ENCODE data around the gene FYN.
"Not testable (repeated sequence)": the region's sequence is repeated elsewhere in the genome, so short reads cannot be mapped to it uniquely, and the experiment has no call there.

Gene FYN

DNA sequence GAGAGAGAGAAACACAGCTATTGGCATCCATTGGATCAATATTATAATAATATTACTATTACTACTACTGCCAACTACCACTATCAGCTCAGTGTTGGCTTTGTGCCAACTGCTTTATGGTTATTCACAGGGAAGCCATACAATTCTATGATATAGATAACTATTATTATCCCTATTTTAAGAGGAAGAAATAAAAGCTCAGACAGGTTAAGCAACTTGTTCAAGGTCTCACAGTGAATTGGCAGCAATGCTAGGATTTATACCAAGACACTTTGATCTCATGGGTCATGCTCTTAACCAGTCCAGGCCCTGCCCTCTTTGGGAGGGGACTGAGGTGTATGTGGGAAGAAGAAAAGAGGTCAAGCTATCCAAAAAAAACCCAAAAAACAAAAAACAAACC is 185.6 kb downstream of the FYN start:
- DNase-seq (ENCODE audit: low read depth in 4 of 4, low spot score in 1 of 4), result no peak

DNA sequence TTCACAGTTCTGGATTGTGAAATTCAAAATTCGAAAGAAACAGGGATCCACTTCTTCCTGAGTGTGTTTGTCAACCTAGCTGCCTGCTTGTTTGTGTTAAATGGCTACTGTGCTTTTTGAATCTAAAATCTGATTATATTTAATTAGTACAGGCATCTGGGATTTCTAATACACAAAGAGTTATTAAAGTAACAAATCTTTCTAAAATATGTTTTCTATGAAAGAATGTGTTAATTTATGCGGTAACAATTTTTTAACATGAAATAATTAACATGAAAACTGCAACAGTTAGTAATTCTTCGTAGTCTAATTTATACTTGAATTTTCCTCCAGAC is 186.4 kb downstream of the FYN start:
- no peak for DNase-seq (ENCODE audit: low read depth in 4 of 4, low spot score in 1 of 4)

DNA sequence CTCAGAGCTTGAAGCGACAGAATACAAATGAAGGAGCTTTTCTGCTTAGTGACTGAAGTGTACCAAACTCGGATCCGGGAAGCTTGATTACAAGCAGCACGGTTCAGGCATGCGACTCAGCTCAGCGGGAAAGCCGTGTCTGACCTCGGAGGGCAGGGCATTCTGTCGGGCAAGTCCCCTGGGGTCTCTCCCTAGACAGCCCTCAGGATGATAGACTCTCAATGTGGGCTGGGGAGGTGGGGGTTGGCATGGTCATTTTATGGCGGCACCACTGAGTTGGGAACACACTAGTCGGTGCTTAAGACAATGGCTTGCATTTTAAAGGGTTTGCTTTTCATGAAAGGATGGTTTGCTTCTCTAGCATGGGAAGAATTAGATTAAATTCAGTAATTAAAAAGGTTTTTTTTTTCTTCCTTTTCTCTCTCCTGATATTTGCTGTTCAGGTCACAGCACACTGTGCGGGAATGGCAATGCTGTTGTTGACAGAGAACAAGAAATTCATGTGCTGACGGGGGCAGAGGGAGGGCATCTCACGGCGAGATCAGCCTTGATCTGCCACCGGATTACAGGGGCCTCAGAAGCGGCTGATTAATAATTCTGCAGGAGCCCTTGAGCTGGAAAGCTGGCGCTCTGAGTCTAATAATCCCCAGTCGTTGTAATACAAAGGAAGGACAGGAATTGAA is 186.9 kb downstream of the FYN start:
- no peak for DNase-seq (ENCODE audit: low read depth in 4 of 4, low spot score in 1 of 4)

DNA sequence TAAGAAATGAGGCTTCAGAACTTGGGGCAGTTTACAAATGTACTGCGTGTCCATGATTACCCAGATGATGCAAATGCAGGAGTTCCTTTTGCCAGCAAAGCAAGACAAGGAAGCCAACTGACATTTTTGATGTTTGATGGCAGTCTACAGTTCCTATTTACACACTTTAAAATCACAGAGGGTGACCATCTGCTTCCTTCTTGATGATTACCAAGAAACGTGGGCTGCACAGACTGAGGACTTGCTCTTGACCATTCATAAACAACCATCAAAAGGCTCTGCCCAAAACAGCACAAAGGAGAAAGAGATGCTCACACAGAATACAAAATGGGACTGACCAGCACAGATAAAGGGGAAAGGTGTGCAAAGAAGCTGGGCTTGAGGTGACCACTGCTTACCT is 187.7 kb downstream of the FYN start:
- DNase-seq (ENCODE audit: low read depth in 4 of 4, low spot score in 1 of 4), result no peak

DNA sequence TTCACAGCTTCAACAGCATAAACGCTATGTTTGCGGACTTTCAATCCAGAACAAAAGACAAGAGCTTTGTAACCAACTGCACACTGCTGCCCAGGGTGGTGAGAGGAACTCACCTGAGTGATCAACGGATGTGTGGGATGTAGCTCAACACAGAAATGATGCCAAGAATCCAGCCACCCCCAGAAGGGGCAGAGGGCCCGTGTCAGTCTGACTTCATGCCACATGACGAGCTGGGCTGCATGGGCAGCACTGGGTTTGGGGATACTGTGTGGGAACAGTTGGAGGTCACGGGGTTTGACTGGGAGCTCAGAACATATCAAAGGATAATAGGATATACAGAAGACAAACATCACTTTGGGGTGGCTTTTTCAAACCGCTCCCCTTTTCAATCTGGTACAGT is 188.2 kb downstream of the FYN start:
- no peak for DNase-seq (ENCODE audit: low read depth in 4 of 4, low spot score in 1 of 4)

DNA sequence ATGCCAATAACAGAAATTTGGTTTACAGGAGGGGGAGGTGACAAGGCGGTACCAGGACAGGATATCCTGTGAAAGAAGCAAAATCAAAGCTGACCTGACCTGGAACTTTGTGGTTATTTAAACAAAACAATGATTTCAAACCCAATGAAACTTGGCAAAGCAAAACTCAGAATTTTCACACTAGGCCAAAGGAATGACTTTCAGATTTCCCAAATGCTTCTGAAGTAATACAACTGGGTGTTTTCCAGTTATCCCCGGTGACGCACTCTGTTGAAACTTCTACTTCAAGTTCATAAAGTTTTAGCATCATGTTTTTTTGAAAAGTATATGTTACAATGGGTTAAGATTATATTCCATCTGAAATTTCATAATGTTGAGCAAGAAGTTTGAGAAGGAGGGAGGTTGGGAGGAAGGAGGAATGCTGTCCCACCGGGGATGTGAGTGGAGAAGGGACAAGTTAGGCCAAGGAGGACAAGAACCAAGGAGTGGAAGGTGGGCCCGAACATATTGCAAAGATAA is 189.4 kb downstream of the FYN start:
- no peak for DNase-seq (ENCODE audit: low read depth in 4 of 4, low spot score in 1 of 4)

DNA sequence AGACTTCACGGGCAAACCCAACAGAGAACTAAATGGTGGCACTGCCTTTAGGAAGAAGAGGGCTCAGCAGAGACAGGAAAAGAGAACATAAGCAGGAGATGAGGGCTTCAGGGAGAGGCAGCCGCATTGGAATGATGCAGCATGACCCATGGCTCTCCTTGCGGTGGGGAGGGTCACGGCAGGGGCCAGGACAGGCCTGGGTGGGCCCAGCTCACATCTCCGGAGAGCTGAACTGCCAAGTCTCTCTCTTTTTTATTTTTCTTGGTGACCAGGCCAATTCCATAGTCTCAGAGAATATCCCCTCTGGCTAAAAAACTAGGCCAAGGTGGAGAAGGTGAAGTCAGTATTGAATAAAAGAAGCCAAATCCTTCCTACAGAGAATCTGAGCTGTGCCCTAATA is 190.1 kb downstream of the FYN start:
- DNase-seq (ENCODE audit: low read depth in 4 of 4, low spot score in 1 of 4), result no peak

DNA sequence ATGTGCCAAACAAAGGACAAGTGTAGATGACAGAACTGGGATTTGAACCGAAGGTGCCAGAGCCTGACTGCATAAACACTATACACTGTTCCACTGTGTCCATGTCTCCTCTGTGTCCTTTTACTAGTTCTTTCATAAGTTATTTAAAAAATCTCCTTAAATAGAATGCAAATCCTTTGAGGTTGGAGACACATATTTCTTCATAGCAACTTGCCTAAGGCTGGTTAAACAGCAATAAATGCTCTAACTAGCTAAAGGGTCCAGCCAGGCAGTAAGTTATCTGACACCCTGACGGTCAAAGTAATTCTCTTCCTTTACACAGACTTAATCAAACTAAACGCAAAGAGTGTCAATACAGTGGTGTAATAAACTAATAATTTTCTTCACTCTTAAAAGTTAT is 191.4 kb downstream of the FYN start:
- no peak for DNase-seq (ENCODE audit: low read depth in 4 of 4, low spot score in 1 of 4)

DNA sequence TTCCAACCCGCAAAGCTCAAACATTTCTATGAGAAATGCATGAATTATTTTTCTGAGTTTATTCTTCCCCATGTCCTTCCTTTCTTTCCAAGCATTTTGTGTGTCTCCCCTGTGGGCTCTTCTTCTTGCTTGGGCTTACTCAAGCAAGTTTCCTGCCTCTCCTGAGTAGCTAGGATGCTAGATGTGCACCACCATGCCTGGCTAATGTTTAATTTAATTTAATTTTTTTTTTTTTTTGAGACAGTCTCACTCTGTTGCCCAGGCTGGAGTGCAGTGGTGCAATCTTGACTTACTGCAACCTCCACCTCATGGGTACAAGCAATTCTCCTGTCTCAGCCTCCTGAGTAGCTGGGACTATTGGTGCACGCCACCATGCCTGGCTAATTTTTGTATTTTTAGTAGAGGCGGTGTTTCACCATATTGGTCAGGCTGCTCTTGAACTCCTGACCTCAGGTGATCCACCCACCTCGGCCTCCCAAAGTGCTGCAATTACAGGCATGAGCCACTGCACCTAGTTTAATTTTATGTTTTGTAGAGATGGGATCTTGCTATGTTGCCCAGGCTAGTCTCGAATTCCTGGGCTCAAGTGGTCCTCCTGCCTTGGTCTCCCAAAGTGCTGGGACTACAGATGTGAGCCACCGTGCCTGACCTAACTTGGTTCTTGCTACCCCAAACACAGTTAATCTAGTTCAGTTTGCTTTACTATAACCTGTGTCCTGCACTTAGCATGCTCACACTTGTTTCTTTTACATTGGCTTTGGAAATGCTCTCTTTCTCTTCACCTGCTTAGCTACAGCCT is 192.2 kb downstream of the FYN start:
- not testable (repeated sequence) for DNase-seq (ENCODE audit: low read depth in 4 of 4, low spot score in 1 of 4)

DNA sequence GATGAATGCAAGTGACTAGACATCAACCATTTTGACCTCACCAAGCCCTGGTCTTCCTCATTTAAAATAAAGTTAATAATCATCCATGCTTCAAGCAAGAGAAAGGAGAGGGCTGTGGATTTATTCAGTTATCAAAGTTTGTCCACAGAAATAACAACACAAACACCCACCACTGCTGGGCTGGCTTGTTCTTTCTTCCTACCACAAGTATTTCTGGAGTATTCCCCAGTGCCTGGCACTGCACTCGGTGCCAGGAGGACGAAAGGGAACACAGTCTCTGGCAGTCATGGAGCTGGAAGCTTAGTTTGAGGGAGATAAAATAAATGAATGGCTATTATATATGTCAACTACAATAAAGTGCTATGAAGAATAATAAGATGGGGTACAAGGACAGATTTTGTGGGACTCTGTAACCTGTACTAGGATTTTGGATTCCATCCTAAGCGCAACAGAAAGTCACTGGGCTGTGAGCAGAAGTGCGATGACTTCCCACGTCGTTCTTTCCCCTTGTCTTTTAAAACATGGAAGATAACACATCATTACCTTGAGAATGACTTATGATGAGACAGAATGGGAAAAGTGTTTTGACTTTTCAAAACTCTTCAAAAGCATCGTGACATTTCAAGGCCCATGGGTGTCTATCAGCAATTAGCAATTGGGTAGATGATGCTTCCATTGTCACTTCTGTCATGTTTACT is 193.1 kb downstream of the FYN start:
- no peak for DNase-seq (ENCODE audit: low read depth in 4 of 4, low spot score in 1 of 4)

DNA sequence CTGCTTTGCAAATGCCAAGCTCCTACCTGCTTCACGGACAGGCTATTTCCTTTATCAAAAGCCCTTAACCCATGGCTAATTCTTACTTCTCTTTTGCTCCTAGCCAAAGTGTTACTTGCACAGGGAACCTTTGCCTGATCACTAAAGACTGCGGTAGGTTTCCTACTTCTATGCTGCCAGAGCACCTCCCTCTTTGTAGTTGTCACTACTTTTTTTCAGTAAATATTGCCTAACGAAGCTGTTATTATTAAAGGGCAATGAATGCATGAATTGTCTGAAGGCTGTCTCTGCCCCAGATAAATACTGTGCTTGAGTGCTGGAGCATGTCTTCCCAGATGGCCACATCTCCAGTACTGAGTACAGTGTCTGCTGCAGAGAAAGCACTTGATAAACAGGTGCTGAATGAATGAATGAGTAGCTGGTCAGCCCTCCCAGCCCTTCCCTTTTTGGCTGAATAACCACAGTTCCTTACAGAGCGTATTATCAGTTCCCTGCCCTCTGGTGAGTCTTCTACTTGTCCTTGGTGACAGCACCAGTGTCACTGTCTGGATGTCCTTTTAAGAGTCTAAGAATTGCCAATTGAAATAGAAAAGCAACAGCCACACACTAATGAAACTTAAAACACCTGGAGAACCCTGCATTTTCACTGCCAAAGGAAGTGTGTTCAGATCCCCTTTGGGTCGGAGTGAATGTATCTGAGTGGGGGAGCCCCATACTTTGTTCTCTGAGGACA is 194.0 kb downstream of the FYN start:
- no peak for DNase-seq (ENCODE audit: low read depth in 4 of 4, low spot score in 1 of 4)

DNA sequence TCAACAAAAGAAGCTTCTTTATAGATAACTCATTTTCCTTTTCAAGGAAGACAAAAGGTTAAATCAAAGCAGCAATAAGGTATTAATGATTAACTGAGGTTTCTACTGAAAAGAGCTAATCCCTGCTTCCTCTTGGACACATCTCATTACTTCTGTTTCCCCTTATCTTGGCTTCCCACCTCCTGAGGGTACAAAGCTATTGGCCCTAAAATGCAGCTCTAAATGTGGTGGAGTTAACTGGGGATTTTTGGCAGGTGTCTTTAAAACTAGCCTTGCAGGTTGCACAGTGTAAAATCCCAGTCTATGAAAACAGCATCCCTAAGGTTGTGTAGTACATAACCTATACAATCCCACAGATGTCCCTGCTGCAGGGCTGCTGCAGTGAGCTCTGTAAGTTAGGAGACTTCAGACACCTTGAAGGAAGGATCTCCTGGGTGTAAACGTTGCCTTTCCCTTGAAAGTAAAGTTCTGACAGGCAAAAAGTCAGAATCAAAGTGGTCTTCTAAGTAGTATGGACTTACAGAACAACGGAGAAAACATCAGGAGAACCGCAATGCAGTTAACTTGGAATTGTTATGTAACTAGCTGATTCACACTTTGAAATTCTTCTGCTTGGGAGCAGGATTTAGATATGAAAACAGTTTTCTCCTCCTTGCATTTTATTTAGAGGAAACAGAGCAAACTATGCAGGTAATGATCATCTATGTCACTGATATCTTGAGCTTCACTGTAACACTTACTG is 195.8 kb downstream of the FYN start:
- no peak for DNase-seq (ENCODE audit: low read depth in 4 of 4, low spot score in 1 of 4)

DNA sequence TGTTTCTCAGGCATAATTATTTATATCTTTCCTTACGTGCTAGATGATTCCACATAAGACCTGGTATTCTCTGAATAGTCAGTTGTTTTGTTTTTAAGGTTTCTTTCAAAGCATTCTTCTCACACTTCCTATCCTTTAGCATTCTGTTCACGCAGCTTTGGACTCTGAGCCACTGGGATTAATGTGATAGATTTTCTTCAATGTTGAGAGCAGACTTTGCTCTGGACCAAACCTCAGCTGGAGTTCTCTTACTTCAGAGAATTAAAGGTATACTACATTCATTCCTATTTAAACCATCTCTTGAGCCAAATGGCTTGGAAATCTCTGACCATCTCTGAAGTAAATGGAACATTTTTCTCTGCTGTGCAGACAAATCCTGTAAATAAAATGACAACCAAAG is 196.9 kb downstream of the FYN start:
- DNase-seq (ENCODE audit: low read depth in 4 of 4, low spot score in 1 of 4), result no peak

DNA sequence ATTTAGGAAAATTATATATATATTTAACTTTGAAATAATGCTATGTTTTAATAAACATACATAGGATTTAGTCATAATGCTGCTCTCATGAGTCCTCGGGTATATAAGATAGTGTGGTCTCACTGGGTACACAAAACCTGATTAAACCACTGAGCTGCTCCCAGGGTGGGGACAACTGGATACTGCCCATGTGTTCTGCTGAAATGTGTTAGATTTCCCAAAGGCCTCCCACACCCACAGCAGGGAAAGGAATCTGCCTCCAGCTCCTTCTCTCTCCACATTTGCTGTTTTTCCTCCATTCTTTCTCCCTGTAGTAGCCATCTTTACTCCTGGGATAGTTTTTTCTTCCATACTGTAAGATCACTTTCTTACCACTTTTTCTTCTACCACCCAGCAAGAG is 198.4 kb downstream of the FYN start:
- DNase-seq (ENCODE audit: low read depth in 4 of 4, low spot score in 1 of 4), result no peak

DNA sequence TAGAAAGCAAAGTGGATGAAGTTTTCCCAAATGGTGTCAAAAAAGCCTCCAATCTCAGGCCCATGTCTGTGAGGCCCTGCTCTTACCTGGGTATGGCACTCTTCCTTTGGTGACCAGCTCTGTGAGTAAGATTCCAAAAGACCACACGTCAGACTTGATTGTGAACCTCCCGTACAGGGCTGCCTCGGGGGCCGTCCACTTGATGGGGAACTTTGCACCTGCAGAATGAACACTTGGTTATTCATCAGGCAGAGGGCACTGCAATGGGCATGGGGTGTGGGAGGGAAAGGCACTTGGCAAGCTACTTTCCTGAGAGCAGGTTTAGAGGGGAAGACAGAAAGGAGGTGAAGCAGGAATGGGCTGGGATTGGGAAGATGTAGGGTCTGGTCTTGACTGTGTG is 198.8 kb downstream of the FYN start:
- DNase-seq (ENCODE audit: low read depth in 4 of 4, low spot score in 1 of 4), result no peak

DNA sequence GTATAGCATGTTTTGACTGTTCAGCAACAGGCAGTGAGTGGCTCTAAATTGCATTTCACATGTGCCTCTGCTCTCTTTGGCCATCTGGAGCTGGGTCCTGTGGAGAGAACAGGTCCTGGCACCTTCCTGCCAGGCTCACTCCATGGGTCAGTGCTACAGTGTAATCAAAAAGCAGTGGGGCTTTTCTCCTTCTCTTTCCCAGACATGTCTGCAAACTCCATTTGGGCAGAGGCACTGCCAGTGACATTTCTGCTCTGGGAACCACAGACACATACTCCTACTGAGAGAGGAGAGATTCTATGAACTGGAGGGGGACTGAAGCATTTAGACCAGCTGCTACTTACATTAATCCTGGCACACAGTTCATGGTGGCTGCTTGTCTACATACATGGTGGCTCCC is 199.3 kb downstream of the FYN start:
- DNase-seq (ENCODE audit: low read depth in 4 of 4, low spot score in 1 of 4), result no peak

DNA sequence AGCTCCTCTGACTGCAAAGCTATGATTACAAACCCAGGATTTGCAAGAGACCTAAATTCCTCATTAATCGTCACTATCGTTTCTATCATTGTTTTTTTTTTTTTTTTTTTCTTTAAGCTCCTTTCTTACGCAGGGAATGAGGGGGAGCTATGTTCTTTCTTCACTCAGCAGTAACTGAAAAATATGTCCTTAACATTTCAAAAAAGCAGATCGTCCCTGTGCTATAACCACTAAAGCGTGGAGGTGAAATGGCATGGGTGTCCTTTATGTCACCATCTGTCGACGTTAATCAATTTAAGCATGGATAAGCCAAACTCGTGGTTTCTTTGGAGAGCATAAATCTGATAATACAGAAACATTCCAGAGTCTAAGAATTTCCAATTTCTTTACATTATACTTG is 199.7 kb downstream of the FYN start:
- DNase-seq (ENCODE audit: low read depth in 4 of 4, low spot score in 1 of 4), result no peak

DNA sequence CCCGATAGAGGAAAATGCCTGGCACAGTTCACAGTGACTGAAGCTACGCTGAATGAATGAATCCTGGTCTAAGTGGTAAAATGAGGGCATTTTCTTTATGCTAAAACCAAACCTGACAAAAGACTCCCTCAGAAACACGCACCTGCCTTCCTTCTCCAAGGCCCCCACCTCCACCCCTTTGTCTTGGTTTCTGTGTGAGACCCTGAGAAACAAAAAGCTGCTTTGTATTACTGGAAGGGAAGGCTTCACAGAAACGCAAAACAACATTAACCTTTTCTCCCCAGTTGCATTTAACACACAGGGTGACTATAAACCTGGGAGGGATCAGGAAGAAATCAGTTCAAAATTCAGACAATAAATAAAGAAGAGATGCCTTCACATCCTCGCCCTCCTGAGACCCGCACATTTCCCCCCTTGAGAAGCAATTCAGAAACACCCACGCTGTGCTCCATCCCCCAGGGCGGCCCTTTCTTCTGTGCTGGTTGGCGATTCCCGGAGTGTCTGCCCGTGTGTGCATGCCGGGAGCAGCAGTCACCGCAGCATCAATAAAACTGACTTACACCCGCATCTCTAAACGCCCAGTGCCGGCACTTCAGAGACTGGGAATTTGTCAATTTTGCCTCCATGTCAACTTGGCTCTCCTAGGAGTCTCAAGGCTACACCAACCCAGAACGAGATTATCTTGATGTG is 200.3 kb downstream of the FYN start:
- no peak for DNase-seq (ENCODE audit: low read depth in 4 of 4, low spot score in 1 of 4)

DNA sequence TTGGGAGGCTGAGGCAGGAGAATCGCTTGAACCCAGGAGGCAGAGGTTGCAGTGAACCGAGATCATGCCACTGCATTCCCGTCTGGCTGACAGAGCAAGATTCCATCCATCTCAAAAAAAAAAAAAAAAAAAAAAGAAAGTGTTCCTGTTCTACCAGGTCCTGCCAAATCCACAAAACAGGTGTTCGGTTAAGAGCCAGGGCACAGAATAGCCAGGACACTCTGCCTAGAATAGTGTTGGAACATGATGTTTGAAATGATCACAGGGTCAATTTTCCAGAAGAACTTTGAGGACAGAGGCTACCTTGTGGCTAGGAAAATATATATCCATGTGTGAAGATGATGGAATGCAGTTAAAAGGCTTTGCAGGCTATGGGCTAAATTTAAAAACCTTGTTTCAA is 203.9 kb downstream of the FYN start:
- DNase-seq (ENCODE audit: low read depth in 4 of 4, low spot score in 1 of 4), result no peak

DNA sequence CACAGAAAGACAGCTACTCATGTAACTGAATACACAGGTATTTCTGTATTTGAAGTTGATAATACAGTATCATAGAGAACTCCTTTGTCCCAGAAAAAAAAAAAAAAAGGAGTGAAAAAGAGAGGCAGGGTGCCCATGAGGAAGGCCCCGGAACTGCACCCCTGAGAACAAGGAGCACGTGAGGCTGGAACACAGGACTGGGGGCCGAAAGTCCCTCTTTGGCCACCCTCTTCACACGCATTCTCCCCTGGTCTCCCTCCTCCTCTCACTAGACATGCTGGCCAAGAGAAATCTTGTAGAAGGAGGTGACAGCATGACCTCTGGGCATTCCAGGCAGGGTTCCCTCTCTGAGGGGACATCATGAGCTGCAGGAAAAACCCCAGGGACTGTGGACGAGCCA is 204.8 kb downstream of the FYN start:
- no peak for DNase-seq (ENCODE audit: low read depth in 4 of 4, low spot score in 1 of 4)
